Hematopoietic multipotent progenitor cell (in vitro differentiated cells): ENCODE measurements around the gene CCDC120. TPM values are rescaled to one million over a fixed set of nuclear protein-coding genes. Genes with fewer than 3 reads are reported as not detected.

Source experiments
- DNase-seq, 3 donors: peaks; one replicate each; pipeline ENCODE4 v3.0.0-alpha.2; 2011 to 2015; ENCODE audit warnings: low read depth in 2 of 3, low spot score in 2 of 3
- small RNA-seq: library from RNA; depleted of rRNA; stranded (forward); fragments of <200 nt; gene quantifications from one replicate; pipeline ENCODE3, GENCODE V24; 2012
- total RNA-seq: library from RNA; depleted of rRNA; stranded (reverse); fragments of >200 nt; gene quantifications from one replicate; pipeline ENCODE4 v1.2.3, GENCODE V29; 2012

CCDC120 gene
- total RNA-seq, 1 donor, result 3.5 TPM

GRCh38 chrX:49100704-49101628, 42.2 kb downstream of the CCDC120 start:
- peak; percentile 72 to 90 (median 87) for DNase-seq

DNA sequence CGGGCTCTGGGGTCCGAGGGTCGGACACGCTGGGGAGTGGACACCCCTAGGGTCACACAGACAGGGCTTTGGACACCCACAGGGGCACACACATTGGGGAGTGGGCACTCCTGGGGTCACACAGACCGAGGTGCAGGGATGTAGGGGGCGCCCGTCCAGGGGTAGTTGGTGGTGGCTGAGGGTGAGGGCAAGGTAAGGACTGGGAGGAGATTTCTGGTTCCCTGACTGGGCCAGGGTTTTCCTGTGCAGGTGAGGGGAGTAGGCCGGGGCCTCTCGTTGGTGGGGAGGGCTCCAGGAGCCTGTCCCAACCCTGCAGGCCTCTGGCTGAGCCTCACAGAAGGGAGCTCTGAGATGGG, 42.8 kb downstream of the CCDC120 start:
- peak in 1 of 3 donors; percentile 13 for DNase-seq

DNA sequence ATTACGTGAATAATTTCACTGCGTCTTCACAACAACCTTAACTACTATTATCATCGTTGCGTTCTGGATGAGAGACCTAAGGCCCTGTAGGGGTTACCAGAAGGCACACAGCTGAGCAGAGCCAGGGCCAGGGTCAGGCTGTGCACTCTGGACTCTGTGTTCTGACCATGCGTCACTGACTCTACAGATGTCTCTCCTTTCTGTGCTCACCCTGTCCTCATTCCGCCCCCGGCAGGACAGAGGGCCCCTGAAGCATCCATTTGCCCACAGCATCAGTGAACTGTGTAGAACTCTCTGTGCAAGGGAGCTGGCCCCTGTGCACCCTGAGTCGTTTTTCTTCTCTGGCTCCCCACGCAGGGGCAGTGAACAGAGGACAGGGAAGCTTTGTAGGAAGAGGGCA, 43.4 kb downstream of the CCDC120 start:
- DNase-seq, result no peak

- no peak for DNase-seq
These were observed 44.8 kb downstream of the CCDC120 start for GRCh38 chrX:49103637-49104036.

GRCh38 chrX:49106296-49106695, 47.5 kb downstream of the CCDC120 start:
- no peak for DNase-seq

DNA sequence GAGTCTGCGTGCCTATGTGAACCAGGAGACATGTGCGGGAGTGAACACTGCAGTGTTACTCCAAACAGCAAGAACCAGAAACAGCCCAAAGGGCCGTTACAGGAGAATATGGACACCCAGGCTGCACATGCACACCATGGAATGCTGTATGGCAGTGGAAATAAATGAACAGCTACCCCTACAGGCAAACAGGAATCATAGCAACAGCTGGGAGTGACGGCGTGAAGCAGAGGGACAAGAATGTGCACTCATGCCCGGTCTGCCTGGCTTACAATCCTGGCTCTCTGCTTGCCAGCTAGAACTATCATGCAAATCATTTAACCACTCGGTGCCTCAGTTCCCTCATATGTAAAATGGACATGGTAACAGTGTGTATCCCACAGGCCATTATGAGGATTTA, 48.1 kb downstream of the CCDC120 start:
- peak in 1 of 3 donors; percentile 48 for DNase-seq

DNA sequence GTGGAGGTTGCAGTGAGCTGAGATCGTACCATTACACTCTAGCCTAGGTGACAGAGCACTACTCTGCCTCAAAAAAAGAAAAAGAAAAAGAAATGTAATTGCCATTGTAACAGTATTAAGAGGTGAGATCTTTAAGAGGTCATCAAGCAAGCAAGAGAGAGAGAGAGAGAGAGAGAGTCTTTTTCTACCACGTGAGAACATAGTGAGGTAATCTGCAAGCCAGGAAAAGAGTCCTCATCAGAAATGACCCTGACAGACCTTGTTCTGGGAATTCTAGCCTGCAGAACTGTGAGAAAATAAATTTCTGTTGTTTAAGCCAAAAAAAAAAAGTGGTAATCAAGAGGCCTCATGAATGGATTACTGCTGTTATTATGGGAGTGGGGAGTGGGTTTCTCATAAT, 49.8 kb downstream of the CCDC120 start:
- DNase-seq, result no peak

GRCh38 chrX:49110417-49110816, 51.6 kb downstream of the CCDC120 start:
- DNase-seq, result no peak

- no peak for DNase-seq
These were observed 53.0 kb downstream of the CCDC120 start for GRCh38 chrX:49111791-49112190.

GRCh38 chrX:49116076-49116475, 57.3 kb downstream of the CCDC120 start:
- DNase-seq, result no peak

DNA sequence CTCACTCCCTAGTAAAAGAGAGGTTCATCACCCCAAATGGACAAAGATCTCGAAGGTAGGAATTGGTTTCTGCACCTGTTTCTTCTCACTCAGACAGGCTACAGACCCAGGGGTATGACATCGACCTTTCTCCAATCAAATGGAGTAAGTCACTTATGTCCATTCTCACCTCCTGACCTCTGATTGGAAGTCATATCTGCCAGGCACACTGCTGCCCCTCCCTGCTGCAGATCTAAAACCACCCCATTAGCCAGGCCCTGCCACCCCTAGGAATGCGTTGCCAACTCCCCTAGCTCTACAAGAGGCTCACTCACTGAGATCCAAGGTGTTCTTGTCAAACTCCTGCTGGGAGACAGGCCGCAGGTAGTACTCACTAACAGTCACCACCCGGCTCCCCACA, 57.9 kb downstream of the CCDC120 start:
- DNase-seq, result no peak

GRCh38 chrX:49117581-49117980, 58.8 kb downstream of the CCDC120 start:
- DNase-seq, result no peak

Small RNA genes lying within 50 kb of the gene (small RNA-seq; reads per million reads assigned to genes)
- gene RNU4-52P, result not detected

Other genes starting within 250 kb of the CCDC120 start
- gene ERAS, start 232.5 kb upstream of the CCDC120 start, total RNA-seq, result 0.27 TPM
- 1.1 TPM for gene PCSK1N, start 223.4 kb upstream of the CCDC120 start, total RNA-seq
- gene TIMM17B, start 161.2 kb upstream of the CCDC120 start, total RNA-seq, result 37.2 TPM
- gene PQBP1, start 161.1 kb upstream of the CCDC120 start, total RNA-seq, result 89.9 TPM
- gene SLC35A2, start 147.4 kb upstream of the CCDC120 start, total RNA-seq, result 14.3 TPM
- 142 TPM for gene PIM2, start 140.0 kb upstream of the CCDC120 start, total RNA-seq
- 55.5 TPM for gene OTUD5, start 101.4 kb upstream of the CCDC120 start, total RNA-seq
- gene KCND1, start 87.2 kb upstream of the CCDC120 start, total RNA-seq, result 3.0 TPM
- 24.2 TPM for gene GRIPAP1, start 56.7 kb upstream of the CCDC120 start, total RNA-seq
- gene TFE3, start 15.6 kb upstream of the CCDC120 start, total RNA-seq, result 63.0 TPM
- 14.0 TPM for gene PRAF2, start 15.0 kb downstream of the CCDC120 start, total RNA-seq
- gene WDR45, start 20.9 kb downstream of the CCDC120 start, total RNA-seq, result 75.7 TPM
- 15.6 TPM for gene GPKOW, start 64.7 kb downstream of the CCDC120 start, total RNA-seq
- gene MAGIX, start 103.8 kb downstream of the CCDC120 start, total RNA-seq, result 3.5 TPM
- 45.5 TPM for gene PLP2, start 112.9 kb downstream of the CCDC120 start, total RNA-seq
- 19.9 TPM for gene PRICKLE3, start 127.4 kb downstream of the CCDC120 start, total RNA-seq
- gene SYP, start 141.2 kb downstream of the CCDC120 start, total RNA-seq, result 2.4 TPM
- gene CACNA1F, start 174.3 kb downstream of the CCDC120 start, total RNA-seq, result 1.3 TPM
- 17.8 TPM for gene CCDC22, start 176.5 kb downstream of the CCDC120 start, total RNA-seq
- under 0.01 TPM for gene FOXP3, start 205.7 kb downstream of the CCDC120 start, total RNA-seq
- gene PPP1R3F, start 210.8 kb downstream of the CCDC120 start, total RNA-seq, result 5.9 TPM
- gene GAGE10, start 244.6 kb downstream of the CCDC120 start, total RNA-seq, result not detected